Endometrial microvascular endothelial cells (primary cell): ENCODE results near the gene FGFR2. TPM values are rescaled to one million over a fixed set of nuclear protein-coding genes. Genes with fewer than 3 reads are reported as not detected.
"Not testable (repeated sequence)": the region's sequence is repeated elsewhere in the genome, so short reads cannot be mapped to it uniquely, and the experiment has no call there.

Experiments used
- in situ Hi-C: cut with HindIII; loops from 2 replicates; pipeline ENCODE4 v1.10.0; 2017; ENCODE audit warnings: low sequenced_read_pairs, low pct_unique_long_range_greater_than_20kb; ENCODE audit errors: inconsistent ontology term
- total RNA-seq: library from RNA; depleted of rRNA; stranded (reverse); fragments of >200 nt; gene quantifications from one replicate; pipeline ENCODE4 v1.2.3, GENCODE V29; 2015; ENCODE audit errors: inconsistent ontology term

FGFR2 gene
- total RNA-seq, 1 donor from 2014 or later: not detected

DNA sequence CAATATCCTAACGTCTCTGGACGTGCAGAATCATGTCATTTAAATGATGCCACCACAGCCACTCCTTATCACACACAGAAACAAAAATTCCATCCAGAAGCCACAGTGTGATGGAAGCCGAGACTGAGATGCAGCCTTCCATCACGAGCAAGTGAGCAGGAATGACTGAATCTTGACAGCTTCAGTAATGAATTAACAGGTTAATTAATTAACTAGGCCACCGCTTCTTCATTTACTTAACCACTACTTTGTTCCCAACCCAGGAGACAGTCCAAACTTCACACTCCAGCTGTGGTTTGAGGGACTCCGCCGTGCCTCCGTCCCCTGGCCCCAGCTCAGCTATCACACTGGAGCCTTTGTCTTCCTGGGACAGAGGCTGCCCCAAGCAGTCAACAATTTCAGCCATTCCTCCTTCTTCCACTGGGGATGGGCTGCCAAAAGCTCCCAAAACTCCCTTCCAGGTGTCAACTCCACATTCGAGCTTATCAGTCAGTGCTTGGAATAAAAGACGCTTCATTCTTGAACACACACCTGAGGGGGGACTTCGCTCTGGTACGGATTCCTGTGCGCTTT, 65.9 kb downstream of the FGFR2 start:
- in situ Hi-C loops: no loop called here

DNA sequence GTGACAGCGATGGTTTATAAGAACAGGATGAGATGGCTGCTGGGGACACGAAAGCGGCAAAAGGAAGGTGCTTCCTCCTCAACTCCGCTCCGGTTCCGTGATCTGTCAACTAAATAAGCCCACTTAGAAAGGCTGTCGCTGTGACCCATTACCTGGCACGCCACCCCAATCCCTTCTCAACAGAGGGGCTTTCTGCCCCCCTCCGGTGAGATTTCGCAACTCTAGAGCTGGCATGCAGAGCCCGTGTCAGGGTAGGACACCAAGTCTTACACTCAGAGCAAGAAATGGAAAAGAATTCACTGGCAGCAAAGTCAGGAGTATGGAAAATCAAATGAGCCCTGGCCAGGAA, 66.4 kb downstream of the FGFR2 start:
- in situ Hi-C loops: no loop called here

- in situ Hi-C loops: no loop called here
Observed at GRCh38 chr10:121531076-121531829, 67.0 kb downstream of the FGFR2 start.

DNA sequence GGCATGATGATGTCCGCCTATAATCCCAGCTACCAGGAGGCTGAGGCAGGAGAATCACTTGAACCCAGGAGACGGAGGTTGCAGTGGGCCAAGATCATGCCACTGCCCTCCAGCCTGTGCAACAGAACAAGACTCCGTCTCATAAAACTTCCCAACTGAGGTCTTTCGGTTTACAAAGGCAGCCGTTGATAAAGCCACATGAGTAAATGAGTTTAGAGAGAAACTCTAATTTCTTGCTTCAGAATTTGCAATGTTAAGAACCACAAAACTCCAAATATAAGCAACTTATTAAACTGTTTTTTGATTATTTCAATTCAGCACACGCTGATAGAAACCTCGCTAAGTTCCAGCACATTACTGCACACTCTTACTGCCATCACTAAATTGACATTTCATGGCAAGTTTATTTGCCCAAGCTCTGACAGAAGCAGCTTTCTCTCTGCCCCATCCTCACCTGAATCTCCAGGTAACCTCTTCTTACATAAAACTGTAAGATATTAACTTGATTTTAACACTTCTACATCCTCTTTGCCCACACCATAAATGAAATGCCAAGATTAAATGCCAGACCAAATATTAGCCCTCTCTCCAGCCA, 67.7 kb downstream of the FGFR2 start:
- in situ Hi-C loops: no loop called here

DNA sequence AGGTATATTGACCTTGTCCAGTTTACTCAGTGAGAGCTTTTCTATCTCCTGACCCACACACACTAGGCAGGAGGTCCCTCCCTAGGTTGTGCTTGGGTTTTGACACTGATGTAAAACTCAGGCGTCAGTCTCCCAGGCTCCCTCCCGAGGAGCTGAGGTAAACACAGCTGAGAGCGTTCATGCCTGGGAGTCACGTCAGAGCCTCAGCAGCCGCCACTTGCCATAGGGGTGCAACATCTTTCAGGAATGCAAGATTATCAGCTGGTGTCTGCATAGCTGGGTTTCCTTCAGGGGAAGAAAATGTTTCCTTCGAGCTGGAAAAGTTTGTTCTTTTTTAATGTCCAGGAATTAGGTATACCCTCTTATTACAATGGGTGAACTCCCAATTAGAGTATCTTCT, 70.6 kb downstream of the FGFR2 start:
- in situ Hi-C loops: no loop called here

DNA sequence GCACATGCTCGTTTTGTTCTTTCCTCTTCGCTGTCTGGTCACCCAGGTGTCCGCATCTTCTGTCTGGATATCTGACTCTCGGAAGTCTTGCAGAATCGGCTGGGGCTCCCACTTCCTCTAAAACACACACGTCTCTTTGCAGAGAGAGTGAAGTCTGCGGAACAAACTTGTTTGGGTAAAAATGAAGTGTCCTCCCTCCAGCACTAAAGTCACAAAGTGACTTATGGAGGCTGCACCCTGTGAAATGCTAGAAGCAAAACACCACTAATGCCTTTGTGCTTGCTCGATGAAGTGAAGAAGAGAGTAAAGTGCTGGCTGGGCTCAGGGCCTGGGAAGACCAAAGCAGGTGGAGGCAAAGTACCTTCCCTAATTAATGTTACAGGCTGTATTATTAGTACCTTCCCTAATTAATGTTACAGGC, 71.4 kb downstream of the FGFR2 start:
- in situ Hi-C loops: no loop called here

DNA sequence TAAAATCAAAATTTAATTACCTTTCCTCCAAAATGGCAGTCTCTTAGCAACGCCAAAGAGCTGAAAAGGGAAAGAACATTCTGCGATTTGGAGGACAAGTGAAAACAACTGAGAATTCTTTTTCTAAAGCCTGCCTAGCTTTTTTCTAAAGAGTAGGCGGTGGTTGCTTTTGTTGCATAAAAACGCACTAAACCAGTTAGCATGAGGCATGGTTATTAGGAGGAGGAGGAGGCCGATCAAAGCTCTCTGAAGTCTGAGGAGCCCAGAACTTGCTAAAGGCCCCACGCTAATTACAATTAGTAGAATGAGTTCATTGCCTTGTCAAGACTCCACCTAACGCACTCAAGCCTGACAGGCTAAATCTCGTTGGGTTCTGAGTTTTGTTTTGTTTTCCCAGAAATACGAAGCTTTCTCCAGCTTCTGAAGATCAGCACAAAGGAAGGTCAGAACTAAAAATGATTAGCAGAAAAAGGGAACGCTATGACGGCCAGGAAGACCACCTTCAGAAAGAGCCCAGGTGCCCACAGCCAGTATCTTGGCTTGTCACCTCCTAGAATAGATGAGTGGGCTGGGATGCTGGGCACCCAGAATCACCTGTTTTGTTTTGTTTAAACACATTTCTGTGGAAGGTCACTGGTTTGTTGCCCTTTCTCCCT, 72.0 kb downstream of the FGFR2 start:
- in situ Hi-C loops: no loop called here

DNA sequence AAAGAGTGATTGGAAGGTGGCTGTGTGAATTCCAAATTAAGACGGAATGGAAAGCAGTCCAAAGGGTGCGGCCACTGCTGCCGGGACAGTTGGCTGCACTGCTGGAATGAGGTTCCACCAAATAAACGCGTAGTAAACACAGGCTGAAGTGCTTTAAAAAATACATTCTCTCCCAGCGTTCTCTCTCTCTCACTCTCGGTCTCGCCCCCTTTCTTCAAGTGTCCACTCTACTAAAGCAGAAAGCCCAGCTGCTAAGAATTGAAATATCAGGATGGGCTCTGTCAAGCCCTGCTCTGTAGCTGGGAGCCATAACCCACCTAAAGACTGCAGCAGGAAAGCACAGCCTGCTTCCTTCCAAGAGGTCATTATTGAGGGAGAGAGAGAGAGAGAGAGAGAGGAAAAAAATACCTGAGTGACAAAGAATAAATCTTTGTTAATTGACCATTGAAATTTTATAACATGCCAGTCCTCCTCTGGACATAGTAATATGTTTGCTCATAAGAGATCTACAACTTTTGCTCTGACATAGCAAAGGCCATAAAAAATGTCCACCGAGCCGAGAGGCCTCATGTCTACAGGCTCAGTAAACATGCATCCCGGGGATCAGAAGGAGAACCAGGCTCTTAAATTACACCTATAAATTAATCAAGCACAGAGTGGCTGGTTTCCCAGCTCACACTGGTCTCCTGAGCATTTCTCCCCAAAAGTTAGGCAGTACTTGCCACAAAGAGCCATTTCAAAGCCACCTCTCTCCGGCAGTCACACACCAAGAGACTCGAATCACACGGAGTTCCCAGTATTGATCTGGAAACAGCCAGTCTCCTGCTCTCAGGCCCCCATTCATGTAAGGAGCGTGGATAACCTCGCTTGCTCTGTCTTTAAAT, 72.8 kb downstream of the FGFR2 start:
- in situ Hi-C loops: no loop called here

DNA sequence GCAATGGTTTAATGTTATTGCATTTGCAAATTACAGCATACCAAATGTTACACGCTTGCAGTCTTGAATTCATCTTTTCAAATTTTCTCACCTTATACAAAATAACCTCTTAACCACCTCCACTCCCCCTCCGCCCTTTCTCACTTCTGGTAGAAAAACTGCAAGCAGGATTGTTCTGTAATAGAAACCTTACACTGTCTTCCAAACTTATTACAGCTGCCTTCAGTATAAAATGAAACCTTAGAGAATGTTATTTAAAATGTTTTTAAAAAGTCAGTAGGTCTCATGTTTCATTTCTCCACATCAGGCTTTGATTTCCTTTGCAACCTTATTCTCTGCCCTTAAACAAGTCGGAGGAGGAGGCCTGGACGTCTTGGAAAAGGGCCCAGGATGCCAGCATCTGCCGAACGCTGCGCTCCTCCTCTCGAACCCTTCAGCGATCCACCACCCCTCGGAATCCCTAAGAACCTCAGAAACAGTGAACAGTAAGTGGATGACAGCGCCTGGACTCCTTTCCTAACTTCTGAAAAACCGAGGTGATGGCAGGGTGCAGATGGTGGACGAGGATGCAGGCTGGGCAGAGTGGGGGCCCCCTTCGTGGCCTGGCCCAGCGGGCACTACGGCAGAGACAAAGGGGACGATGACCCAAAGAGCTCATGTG, 74.0 kb downstream of the FGFR2 start:
- in situ Hi-C loops: no loop called here

DNA sequence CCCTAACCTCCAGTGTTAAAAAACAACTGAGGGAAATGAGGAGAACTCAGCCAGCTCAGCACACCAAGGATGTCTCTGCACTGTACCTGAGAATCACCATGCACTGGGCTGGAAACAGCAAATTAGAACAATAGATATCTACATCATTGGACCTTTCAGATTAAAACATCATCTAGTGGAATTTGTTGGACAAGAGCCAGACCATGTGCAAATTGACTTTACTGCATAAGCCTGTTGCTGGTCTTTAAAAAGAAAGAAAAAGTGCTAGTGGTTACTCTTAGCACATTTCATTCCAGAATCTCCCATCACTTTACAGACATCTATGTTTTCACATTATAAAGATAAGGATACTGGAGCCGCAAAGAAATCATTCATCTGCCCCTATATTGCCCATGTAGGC, 75.4 kb downstream of the FGFR2 start:
- in situ Hi-C loops: no loop called here

DNA sequence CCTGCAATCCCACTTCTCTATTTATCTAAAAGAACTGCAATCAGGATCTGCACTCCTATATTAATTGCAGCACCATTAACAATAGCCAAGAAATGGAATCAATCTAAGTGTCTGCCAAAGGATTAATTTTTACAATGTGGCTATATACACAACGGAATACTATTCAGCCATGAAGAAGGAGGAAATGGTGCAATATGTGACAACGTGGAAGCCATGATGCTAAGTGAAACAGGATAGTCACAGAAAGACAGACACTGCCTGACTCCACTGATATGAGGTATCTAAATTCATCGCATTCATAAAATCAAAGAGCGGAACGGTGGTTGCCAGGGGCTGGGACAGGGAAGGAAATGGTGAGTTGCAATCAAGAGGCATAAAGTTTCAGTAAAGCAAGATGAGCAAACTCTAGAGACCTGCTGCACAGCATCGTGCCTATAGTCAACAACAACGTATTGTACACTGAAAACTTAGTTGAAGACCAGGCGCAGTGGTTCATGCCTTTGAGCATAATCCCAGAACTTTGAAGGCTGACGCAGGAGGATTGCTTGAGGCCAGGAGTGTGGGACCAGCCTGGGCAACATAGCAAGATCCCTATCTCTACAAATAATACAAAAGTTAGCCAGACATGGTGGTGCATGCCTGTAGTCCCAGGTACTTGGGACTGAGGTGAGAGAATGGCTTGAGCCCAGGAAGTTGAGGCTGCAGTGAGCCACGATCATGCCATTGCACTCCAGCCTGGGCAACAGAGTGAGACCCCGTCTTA, 76.3 kb downstream of the FGFR2 start:
- in situ Hi-C loops: no loop called here

GRCh38 chr10:121520526-121520925, 77.7 kb downstream of the FGFR2 start:
- in situ Hi-C loops: not testable (repeated sequence)

- in situ Hi-C loops: no loop called here
Observed at GRCh38 chr10:121519901-121520493, 78.2 kb downstream of the FGFR2 start.

DNA sequence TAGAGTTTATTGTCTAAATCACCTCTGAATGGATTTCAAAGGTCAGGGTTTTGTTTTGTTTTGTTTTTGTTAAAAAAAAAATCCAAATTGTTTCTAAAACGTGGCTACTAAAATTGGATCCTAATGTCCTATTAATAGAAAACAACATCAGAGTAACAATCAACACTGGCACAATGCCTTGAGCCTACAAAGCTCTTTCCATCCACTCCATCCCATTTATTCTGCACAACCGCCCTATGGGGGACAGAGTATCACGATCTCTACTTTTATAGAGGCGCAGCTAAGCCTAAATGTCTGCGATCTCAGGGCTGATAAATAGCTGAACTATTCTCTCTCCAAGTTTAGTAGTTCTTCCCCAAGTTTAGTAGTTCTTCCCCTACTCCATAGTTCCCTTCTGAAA, 78.8 kb downstream of the FGFR2 start:
- in situ Hi-C loops: no loop called here

DNA sequence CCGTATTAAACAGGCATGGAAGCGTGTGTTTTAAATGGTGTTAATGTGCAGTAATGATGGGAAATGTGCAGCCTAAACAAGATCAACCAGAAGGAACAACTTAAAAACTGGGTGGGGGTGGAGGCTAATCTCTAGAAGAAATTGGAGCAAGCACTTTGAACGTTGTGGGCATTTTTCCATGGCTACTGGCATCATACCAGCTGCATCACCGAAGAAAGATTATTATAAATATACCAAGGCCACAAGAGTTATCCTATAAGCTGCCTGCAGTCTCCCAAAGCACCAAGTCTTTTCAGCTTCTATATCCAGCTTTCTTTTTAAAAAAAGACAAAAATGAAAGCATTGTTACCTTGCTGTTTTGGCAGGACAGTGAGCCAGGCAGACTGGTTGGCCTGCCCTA, 79.9 kb downstream of the FGFR2 start:
- in situ Hi-C loops: no loop called here

GRCh38 chr10:121516093-121516865, 82.0 kb downstream of the FGFR2 start:
- in situ Hi-C loops: no loop called here
